Activated CD8-positive, alpha-beta T cell treated with anti-CD3 and anti-CD28 coated beads for 36 hours (primary cell): Measurements from ENCODE around the gene JMJD1C. TPM values are rescaled to one million over a fixed set of nuclear protein-coding genes. Genes with fewer than 3 reads are reported as not detected.
"Not testable (repeated sequence)": the region's sequence is repeated elsewhere in the genome, so short reads cannot be mapped to it uniquely, and the experiment has no call there.

Experiments
- ATAC-seq: fragments of 200-7000 bp; cut with Tn5 transposase; one replicate; pipeline ENCODE4 v1.10.0; 2021; ENCODE audit warnings: mild to moderate bottlenecking, moderate library complexity
- CTCF ChIA-PET: fragments of 350-600 bp; sonication (Branson Sonifier 250); formaldehyde crosslinking; loops from one replicate; lab custom pipeline; 2021; ENCODE audit warnings: antibody characterized with exemption; lab: Charles Lee
- POLR2A ChIA-PET: fragments of 350-600 bp; sonication (Branson Sonifier 250); formaldehyde crosslinking; loops from one replicate; lab custom pipeline; 2021; ENCODE audit warnings: antibody characterized with exemption; lab: Charles Lee
- DNase-seq: peaks from one replicate; pipeline ENCODE4 v3.0.0-alpha.2; 2020
- H3K27ac Mint-ChIP-seq: one replicate; pipeline ENCODE4 v1.8.0; 2021; ENCODE audit warnings: mild to moderate bottlenecking, mixed read lengths
- H3K27me3 Mint-ChIP-seq: one replicate; pipeline ENCODE4 v1.8.0; 2021; ENCODE audit warnings: mixed read lengths
- H3K36me3 Mint-ChIP-seq: one replicate; pipeline ENCODE4 v1.8.0; 2021; ENCODE audit warnings: low read depth, mixed read lengths
- H3K4me1 Mint-ChIP-seq: one replicate; pipeline ENCODE4 v1.8.0; 2021; ENCODE audit warnings: low read depth, mixed read lengths
- H3K4me3 Mint-ChIP-seq: one replicate; pipeline ENCODE4 v1.8.0; 2021; ENCODE audit warnings: mild to moderate bottlenecking, moderate library complexity, mixed read lengths
- H3K9me3 Mint-ChIP-seq: one replicate; pipeline ENCODE4 v1.8.0; 2021; ENCODE audit warnings: mixed read lengths
- CTCF ChIP-seq: fragments of 200-600 bp; IDR thresholded peaks from one replicate; pipeline ENCODE4 v1.8.0; 2022; ENCODE audit warnings: antibody characterized with exemption, mild to moderate bottlenecking
- intact Hi-C: fragments of 100-400 bp; cut with micrococcal nuclease; formaldehyde crosslinking; loops from one replicate; pipeline ENCODE4 v1.10.0; 2022
- total RNA-seq, 2 experiments: library from RNA; stranded (reverse); gene quantifications; one replicate each; pipeline ENCODE4 v1.2.3, GENCODE V29; 2021

JMJD1C gene
- total RNA-seq, 2 experiments from 2014 or later = 45.2 to 48.1 TPM

GRCh38 chr10:63297941-63298340, 167.8 kb downstream of the JMJD1C start:
- ChIA-PET CTCF (no interaction called here), POLR2A (interaction anchor here (0.7 kb wide), 1 partner anchor 199 kb away, joined by 3 read pairs; no protein-coding TSS in a partner anchor)
- no peak for ATAC-seq
- H3K4me3 Mint-ChIP-seq = no peak overlapping the region
- no peaks in the 10 kb centered on the region for H3K27me3 Mint-ChIP-seq
- H3K36me3 Mint-ChIP-seq = no peaks in the 10 kb centered on the region
- no peak for DNase-seq
- H3K9me3 Mint-ChIP-seq = no peaks in the 10 kb centered on the region
- no peak for TF ChIP-seq CTCF
- peaks cover 3% of the 10 kb centered on the region for H3K4me1 Mint-ChIP-seq
- intact Hi-C loops = no loop called here
- no peak overlapping the region for H3K27ac Mint-ChIP-seq

GRCh38 chr10:63294781-63295180, 171.0 kb downstream of the JMJD1C start:
- Mint-ChIP-seq H3K4me3 (no peak overlapping the region), H3K36me3 (no peaks in the 10 kb centered on the region), H3K27ac (no peak overlapping the region), H3K27me3 (no peaks in the 10 kb centered on the region), H3K4me1 (peaks cover 2% of the 10 kb centered on the region), H3K9me3 (no peaks in the 10 kb centered on the region)
- intact Hi-C loops = no loop called here
- ChIA-PET POLR2A (no interaction called here), CTCF (no interaction called here)
- no peak for TF ChIP-seq CTCF
- no peak for DNase-seq
- ATAC-seq = no peak

- intact Hi-C loops, POLR2A ChIA-PET, CTCF ChIA-PET, H3K4me3 Mint-ChIP-seq, H3K27ac Mint-ChIP-seq, DNase-seq, H3K4me1 Mint-ChIP-seq, H3K9me3 Mint-ChIP-seq, H3K27me3 Mint-ChIP-seq, H3K36me3 Mint-ChIP-seq, ATAC-seq: not testable (repeated sequence)
Measured at GRCh38 chr10:63292847-63293246, 172.9 kb downstream of the JMJD1C start.

GRCh38 chr10:63288170-63288569, 177.6 kb downstream of the JMJD1C start:
- TF ChIP-seq CTCF = no peak
- H3K4me3 Mint-ChIP-seq = no peak overlapping the region
- DNase-seq (no peak), ATAC-seq (no peak)
- ChIA-PET POLR2A (no interaction called here), CTCF (no interaction called here)
- no peaks in the 10 kb centered on the region for H3K36me3 Mint-ChIP-seq
- intact Hi-C loops = no loop called here
- no peak overlapping the region for H3K27ac Mint-ChIP-seq
- no peaks in the 10 kb centered on the region for H3K9me3 Mint-ChIP-seq
- H3K27me3 Mint-ChIP-seq = no peaks in the 10 kb centered on the region
- H3K4me1 Mint-ChIP-seq = peaks cover 11% of the 10 kb centered on the region

GRCh38 chr10:63286754-63287264, 179.0 kb downstream of the JMJD1C start:
- no peak for DNase-seq

More at GRCh38 chr10:63286754-63287264, 179.0 kb downstream of the JMJD1C start:
- Mint-ChIP-seq H3K9me3 (peaks cover 2% of the 10 kb centered on the region), H3K4me3 (no peak overlapping the region), H3K4me1 (peaks cover 11% of the 10 kb centered on the region), H3K27me3 (no peaks in the 10 kb centered on the region), H3K36me3 (no peaks in the 10 kb centered on the region), H3K27ac (no peak overlapping the region)
- CTCF ChIA-PET = interaction anchor here (1.0 to 1.5 kb wide), 2 partner anchors 120 to 433 kb away, joined by 3 to 5 read pairs; no protein-coding TSS in a partner anchor
- POLR2A ChIA-PET = interaction anchor here (1.0 to 1.4 kb wide), 2 partner anchors 13 to 17 kb away, joined by 3 to 4 read pairs; no protein-coding TSS in a partner anchor
- intact Hi-C loops = no loop called here
- ATAC-seq = no peak
- no peak for TF ChIP-seq CTCF
